Measurements from ENCODE around the gene INSR.

The INSR gene

GRCh38 chr19:7297742-7298141 lies 3.5 kb upstream of the INSR start:
- H3K27ac ChIP-seq = no peak overlapping the region
- no peak for DNase-seq (ENCODE audit: low read depth, low spot score)

DNA sequence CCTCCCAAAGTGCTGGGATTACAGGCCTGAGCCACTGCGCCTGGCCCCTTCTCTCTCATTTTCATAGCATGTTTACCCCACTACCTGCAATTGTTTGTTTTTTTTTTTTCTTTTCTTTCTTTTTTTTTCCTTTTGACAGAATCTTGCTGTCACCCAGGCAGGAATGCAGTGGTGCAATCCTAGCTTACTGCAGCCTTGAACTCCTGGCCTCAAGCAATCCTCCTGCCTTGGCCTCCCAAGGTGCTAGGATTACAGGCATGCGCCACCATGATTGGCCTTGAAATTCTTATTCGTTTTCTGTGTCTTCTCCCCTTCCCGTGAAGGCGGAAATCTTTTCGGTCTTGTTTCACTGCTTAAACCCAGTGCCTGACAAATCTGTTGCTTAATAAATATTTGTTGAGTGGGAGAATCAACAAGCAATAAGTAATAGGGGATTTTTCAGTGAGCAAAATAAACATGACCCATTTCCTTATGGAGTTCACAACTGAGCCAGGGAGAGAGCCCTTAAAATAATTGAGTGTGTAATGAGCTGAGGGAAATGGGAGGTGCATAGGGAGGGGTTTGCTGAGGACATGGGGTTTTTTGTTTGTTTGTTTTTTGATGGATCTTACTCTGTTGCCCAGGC lies 1.8 kb upstream of the INSR start:
- no peak for DNase-seq (ENCODE audit: low read depth, low spot score)
- no peak overlapping the region for H3K27ac ChIP-seq

DNA sequence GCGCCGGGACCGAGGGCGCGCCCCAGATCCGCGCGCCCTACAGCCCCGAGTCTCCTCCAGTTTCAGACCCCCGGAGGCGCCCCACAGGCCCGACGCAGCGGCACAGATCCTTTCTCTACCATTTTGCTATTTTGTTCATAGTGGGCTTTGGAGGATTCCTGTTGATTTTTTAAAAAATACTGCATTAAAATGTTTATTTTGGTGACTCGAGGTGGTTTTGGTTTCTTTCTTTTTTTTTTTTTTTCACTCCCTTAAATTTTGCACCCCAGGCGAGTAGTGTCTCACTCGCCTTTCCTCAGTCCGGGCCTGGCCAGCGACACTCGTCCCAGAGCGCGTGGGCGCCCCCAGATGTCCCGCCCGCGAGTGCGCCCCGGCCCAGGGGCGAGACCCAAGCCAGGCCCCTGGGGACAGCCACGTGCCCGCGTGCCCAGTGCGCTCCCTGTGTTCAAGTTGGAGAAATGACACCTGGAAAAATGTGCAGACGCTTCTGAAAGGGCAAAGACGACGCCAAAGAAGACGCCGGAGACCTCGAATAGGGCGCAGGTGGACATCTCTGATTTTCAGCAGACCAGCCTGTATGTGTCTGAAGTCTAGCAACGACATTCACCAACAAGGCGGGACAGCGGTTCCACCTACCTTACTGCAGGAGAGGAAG lies 471 bp upstream of the INSR start:
- no peak for DNase-seq (ENCODE audit: low read depth, low spot score)
- H3K27ac ChIP-seq = no peak overlapping the region

DNA sequence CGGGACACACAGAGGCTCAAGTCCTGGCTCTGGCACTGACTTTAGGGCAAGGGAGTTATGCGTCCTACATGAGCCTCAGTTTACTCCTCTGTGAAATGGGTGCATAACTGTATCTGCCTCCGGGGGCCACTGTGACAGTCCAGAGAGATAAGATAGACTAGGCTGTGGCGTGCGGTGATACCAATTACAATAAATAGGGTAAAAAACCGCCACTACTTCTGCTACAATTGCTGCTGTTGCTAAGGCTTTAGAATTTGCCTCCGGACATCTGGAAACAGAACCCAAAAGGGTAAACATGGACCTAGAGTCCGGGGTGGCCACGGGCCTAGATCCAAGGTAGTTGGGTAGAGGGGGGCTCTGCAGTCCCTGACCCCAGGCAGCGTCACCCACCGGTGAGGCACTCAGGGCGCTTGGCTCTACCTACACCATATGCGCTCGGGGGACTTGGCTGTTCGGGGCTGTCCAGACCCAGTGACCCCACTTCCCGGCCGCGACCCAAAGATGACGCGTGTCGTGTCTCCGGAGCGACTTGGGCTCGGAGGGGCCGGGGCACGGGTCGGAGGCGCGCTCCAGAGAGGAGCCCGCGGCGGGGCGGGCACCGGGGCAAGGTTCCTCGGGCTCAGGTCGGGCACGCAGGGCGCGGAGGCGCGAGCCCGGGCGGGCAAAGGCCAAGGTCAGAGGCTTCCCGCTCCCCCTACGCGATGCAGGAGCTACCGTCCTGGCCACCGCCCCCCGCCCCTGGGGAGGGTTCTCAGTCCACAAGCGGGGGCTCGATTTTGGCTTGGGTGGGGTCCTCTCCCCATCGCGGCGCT lies 1.1 kb downstream of the INSR start:
- H3K27ac ChIP-seq = no peak overlapping the region
- DNase-seq (ENCODE audit: low read depth, low spot score) = no peak

DNA sequence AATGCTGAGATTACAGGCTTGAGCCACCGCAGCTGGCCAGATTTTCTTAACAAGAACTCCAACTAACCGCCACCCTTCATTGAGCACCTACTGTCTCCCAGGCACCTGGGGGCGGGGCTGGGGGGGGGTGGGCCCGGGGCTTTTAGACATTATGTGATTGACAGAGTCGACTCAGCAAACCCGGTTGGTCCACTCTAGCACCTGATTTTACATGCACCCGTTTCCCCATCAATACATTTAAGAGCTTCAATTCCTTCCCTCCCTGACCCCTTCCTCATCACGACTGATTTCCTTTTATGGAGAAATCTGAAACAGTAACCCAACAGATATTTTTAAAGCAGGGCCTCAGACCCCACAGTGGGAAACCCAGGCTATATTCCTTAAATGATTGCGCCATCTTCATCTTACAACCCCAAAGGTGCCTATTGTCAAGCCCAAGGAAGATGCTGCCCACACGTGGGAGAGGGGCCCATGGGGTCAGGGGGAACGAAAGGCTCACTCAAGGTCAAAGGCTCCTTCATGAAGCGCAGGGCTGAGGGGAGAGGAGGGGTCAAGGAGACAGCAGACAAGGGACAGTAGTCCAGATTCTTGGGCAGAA lies 1.8 kb downstream of the INSR start:
- H3K27ac ChIP-seq = no peak overlapping the region
- no peak for DNase-seq (ENCODE audit: low read depth, low spot score)

GRCh38 chr19:7288977-7289376 lies 5.2 kb downstream of the INSR start:
- no peak for DNase-seq (ENCODE audit: low read depth, low spot score)
- no peak overlapping the region for H3K27ac ChIP-seq

- DNase-seq (ENCODE audit: low read depth, low spot score) = no peak
Measured at GRCh38 chr19:7288131-7288530, 6.1 kb downstream of the INSR start.

DNA sequence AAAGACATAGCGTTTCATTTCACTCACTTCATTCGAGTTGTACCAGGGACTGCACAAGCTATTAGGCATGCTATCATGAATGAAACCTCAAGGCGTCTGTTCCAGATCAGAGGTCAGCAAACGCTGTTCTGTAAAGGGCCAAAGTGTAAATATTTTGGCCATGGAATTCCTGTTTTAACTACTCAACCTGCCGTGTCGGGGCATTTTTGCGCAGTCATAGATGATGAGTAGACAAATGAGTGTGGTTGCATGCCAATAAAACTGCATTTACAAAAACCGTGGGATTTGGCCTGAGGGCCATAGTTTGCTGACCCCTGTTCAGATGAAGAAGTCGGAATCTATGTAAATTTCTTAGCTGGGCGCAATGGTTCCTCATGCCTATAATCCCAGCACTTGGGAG lies 6.5 kb downstream of the INSR start:
- H3K27ac ChIP-seq = no peak overlapping the region
- no peak for DNase-seq (ENCODE audit: low read depth, low spot score)

More at GRCh38 chr19:7288131-7288530, 6.1 kb downstream of the INSR start:
- no peak overlapping the region for H3K27ac ChIP-seq

DNA sequence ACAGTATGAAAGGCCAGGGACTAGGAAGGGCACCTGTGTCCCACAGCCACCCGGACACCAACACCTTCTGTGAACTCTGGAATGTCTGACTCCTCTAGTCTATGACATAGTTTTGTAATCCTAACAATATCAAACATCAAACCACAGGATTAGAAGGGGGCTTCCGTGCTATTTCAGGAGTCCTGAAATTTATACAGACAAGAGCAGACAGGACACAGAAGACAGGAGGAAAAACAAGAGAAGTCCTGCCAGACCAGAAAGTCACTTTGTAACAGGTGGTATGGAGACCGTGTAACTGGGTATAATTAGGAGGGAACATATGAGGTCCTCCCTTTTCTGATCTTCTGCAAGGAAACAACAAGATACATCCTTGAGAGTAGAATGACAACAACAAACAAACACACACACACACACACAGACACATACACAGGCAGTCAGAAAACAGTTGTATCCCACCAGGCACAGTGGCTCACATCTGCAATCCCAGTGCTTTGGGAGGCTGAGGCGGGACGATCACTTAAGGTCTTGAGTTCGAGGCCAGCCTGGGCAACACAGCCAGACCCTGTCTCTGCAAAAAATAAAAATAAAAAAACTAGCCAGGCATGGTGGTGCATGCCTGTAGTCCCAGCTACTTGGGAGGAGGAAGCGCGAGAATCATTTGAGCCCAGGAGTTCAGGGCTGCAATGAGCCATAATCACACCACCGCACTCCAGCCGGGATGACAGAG lies 13.1 kb downstream of the INSR start:
- no peak overlapping the region for H3K27ac ChIP-seq
- DNase-seq (ENCODE audit: low read depth, low spot score) = no peak

- no peak for DNase-seq (ENCODE audit: low read depth, low spot score)
Measured at GRCh38 chr19:7272856-7273578, 21.2 kb downstream of the INSR start.

GRCh38 chr19:7268705-7269098 lies 25.5 kb downstream of the INSR start:
- H3K27ac ChIP-seq = no peak overlapping the region
- no peak for DNase-seq (ENCODE audit: low read depth, low spot score)

More at GRCh38 chr19:7272856-7273578, 21.2 kb downstream of the INSR start:
- no peak overlapping the region for H3K27ac ChIP-seq

DNA sequence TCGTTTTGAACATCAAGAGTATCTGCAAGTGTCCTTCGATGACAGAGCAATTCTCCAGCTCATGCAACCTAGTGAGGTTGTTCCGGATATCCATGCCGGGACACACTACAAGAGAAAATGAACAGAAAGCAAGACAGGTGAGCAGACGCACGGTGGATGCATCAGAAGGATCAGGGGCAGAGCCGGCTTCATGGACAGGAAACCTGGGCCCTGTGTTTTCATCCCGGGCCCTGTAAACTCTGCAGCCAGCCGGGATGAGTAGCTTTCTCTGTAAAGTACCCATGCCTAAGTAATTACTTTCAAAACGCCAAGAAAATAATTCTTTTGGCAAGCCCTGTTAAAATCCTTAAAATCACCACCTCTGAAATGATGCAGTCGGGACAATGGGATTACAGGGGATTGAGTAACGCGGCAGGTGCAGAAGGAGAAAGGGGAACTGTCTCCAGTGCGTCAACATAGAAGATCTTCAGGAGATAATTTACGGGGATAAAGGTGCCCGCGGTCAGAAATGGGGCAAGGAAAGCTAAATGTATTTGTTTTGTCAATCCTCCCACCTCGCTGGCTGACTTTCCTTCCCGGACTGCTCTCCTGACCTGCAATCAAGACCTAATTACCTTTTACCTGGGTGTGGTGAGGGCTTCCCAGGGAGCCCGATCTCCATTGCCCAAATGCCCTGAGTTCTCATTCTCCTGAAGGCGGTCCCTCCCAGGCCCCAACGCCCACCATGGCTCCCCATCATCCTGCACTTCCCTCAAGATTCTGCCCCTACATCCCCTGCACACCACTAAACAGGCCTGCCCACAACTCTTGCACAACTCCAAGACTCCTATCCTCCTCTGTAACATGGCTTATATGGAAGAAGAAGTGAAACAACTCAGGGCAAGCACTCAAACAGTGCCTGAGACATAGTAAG lies 26.2 kb downstream of the INSR start:
- no peak for DNase-seq (ENCODE audit: low read depth, low spot score)
- no peak overlapping the region for H3K27ac ChIP-seq

DNA sequence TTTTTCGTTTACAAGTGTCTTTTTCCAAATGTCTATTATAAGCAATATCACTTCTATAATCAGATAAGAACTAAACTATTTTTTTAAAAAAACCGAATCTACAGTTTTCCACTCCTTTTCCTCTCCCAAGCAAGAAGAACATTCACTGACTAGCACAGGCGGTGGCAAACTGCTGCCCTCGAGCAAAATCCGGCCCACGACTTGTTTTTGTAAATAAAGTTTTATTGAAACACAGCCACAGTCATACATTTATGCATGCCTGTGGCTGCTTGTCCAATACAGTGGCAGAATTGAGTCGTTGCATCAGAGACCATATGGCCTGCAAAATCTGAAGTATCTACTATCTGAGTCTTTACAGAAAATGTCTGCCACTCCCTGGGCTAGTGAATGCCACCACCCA lies 27.4 kb downstream of the INSR start:
- no peak overlapping the region for H3K27ac ChIP-seq
- DNase-seq (ENCODE audit: low read depth, low spot score) = no peak

DNA sequence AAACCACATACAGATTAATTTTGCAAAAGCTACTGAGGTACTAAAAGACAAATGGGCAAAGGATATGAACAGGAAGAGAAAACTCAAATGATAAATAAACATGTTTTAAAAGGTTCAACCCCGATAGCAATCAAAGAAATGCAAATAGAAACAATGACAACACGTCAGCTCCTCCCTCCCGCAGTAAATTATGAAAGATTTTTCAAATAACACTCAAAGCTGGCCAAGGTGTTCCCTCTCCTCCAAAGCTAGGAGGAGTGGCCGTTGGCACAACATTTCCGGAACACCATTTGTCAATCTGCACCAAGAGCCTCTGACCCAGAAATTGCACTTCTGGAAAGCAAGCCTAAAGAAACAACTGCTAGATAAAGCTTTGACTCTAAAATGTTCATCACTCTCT lies 28.3 kb downstream of the INSR start:
- no peak for DNase-seq (ENCODE audit: low read depth, low spot score)
- H3K27ac ChIP-seq = no peak overlapping the region

DNA sequence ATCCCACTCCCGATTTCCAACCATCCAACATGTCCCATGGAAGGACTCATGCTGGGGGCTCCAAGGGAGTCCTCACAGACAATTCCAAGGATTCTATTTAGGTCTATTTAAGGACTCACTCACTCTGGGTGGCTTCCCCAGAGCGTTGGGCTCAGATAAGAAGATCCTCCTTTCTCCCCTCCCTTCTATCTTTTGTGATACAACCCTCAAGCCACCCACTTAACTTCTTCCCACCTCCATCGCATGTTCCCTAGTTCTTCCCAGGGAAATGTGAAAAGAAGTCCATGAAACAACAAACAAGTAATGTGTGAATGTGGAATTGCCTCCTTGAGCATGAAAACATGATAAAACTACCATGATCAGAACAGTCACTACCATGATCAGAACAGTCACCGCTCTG lies 29.4 kb downstream of the INSR start:
- DNase-seq (ENCODE audit: low read depth, low spot score) = no peak
- no peak overlapping the region for H3K27ac ChIP-seq

DNA sequence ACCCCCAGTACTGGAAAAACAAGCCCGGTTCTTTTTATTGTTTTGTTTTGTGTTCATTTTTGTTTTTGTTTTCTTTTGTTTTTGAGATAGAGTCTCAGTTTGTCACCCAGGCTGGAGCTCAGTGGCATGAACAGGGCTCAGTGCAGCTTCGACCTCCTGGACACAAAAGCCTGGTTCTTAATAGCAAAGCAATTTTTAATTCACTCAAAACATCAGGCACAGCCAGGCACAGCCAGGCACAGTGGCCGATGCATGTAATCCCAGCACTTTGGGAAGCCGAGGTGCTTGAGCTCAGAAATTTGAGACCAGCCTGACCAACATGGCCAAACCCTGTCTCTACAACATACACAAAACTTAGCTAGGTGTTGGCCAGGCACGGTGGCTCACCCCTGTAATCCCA lies 30.7 kb downstream of the INSR start:
- no peak for DNase-seq (ENCODE audit: low read depth, low spot score)
- no peak overlapping the region for H3K27ac ChIP-seq

DNA sequence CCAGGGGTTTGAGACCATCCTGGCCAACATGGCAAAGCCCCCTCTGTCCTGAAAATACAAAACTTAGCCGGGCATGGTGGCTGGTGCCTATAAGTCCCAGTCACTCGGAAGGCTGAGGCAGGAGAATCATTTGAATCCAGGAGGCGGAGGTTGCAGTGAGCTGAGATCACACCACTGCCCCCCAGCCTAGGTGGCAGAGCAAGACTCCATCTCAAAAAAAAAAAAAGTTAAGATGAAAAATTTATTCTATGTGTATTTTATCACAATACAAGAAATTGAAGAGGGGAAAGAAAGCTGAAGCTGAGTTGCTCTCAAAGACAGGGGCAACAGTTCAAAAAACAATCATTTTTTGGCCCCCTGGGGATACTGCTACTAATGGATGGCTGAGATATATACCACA lies 31.1 kb downstream of the INSR start:
- no peak for DNase-seq (ENCODE audit: low read depth, low spot score)

GRCh38 chr19:7262470-7262869 lies 31.7 kb downstream of the INSR start:
- H3K27ac ChIP-seq = no peak overlapping the region
- DNase-seq (ENCODE audit: low read depth, low spot score) = no peak

More for the DNA sequence above, 31.1 kb downstream of the INSR start:
- H3K27ac ChIP-seq = no peak overlapping the region

DNA sequence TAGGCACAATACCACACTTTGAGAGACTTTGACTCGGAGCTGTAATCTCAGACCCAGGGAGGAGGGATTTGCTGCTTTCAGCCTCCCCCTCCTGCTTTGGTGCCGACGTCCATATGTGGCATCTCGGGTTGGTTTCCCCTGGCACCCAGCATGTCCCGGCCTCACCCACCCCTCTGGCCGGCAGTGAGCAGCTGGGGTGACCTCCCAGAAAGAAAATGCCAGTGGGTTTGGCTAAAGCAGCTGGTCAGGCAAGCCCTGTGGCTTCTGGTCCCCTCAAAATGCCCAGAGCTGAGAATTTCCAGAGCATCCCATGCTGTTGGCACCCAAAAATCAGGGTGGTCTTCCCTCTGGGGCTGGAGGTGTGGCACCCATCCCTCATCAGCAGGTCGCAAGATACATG lies 34.1 kb downstream of the INSR start:
- H3K27ac ChIP-seq = no peak overlapping the region
- DNase-seq (ENCODE audit: low read depth, low spot score) = no peak
